Prostate gland (tissue), 1 donor: ENCODE results near the gene NUDT2.

Experiments
- POLR2A ChIP-seq: fragments of 450-650 bp; IDR thresholded peaks from one replicate; pipeline ENCODE4 v1.6.1; 2016; ENCODE audit warnings: antibody characterized with exemption, mild to moderate bottlenecking
- POLR2AphosphoS5 ChIP-seq: sonication (generic); formaldehyde crosslinking; IDR thresholded peaks from one replicate; pipeline ENCODE4 v1.6.1; 2017; ENCODE audit warnings: antibody characterized with exemption

GRCh38 chr9:34366365-34366764 is 37.0 kb downstream of the NUDT2 start:
- TF ChIP-seq POLR2AphosphoS5: no peak
- no peak for TF ChIP-seq POLR2A
